ENCODE data around the gene C1QA. TPM values are rescaled to one million over a fixed set of nuclear protein-coding genes. Genes with fewer than 3 reads are reported as not detected.

Gene C1QA
- total RNA-seq, 1 experiment from 2014 or later, result not detected

DNA sequence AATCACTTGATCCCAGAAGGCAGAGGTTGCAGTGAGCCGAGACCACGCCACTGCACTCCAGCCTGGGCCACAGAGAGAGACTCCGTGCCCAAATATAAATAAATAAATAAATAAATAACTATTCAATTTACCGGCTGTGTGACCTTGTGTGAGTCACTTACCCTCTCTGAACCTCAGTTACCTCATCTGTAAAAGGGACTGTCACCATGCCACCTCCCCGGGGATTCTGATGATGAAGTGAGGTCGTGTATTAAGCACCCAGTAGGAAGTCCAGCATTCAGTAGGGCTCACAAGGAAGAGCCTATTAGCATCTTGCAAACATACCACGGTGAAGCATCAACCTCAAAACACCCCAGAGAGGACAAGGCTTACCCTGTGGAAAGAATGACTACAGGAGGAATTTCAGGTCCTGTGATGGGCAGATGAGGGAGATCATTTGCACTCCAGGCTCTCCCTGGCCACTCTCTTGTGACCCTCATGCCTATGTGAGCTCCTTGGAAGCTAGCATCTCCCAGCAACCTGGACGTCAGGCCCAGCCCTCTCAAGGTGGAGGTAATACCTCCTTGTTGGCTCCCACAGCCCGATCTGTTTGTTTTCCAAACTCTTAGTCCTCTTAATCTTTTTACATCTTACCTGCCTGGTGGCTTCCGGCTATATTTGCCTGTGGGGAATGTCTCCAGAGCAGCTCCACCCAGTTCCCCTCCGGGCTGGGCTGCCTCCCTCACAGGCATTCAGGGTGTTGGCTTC lies 7.6 kb upstream of the C1QA start:
- H3K27me3 ChIP-seq (replicated peaks; ENCODE audit: insufficient read depth, low read depth, low read length, poor library complexity), result peaks cover 87% of the 10 kb centered on the region
- no peak overlapping the region for H3K4me3 ChIP-seq (ENCODE audit: low read depth, low read length, poor library complexity, severe bottlenecking)
- no peaks in the 10 kb centered on the region for H3K36me3 ChIP-seq (ENCODE audit: insufficient read depth, low read length, poor library complexity, severe bottlenecking)
- no peak for DNase-seq (ENCODE audit: low spot score)
- intact Hi-C loops (cut with micrococcal nuclease; ENCODE audit: unreplicated experiment), result no loop called here
- no peak for TF ChIP-seq EZH2 (IDR thresholded peaks at IDR 0.05; ENCODE audit: borderline replicate concordance, low read depth, low read length, poor library complexity, severe bottlenecking)
- no peak for TF ChIP-seq CTCF (conservative IDR thresholded peaks at IDR 0.05; ENCODE audit: low read depth, low read length)
- POLR2A ChIA-PET (ENCODE audit: low non-redundant PET), result no interaction called here
- no peak overlapping the region for H3K27ac ChIP-seq (ENCODE audit: low read depth, low read length, poor library complexity, severe bottlenecking)
- no TSS peak for BruUV-seq (replicated peaks)
- no peaks in the 10 kb centered on the region for H3K4me1 ChIP-seq (ENCODE audit: insufficient read depth, low read length, poor library complexity, severe bottlenecking)
- no peaks in the 10 kb centered on the region for H3K9me3 ChIP-seq (ENCODE audit: low read depth, low read length, poor library complexity, severe bottlenecking)
- CTCF ChIA-PET, result no interaction called here

- BruUV-seq (replicated peaks), result no TSS peak
- no peak for TF ChIP-seq EZH2 (IDR thresholded peaks at IDR 0.05; ENCODE audit: borderline replicate concordance, low read depth, low read length, poor library complexity, severe bottlenecking)
- TF ChIP-seq CTCF (conservative IDR thresholded peaks at IDR 0.05; ENCODE audit: low read depth, low read length), result no peak
- peaks cover 87% of the 10 kb centered on the region for H3K27me3 ChIP-seq (replicated peaks; ENCODE audit: insufficient read depth, low read depth, low read length, poor library complexity)
- H3K27ac ChIP-seq (ENCODE audit: low read depth, low read length, poor library complexity, severe bottlenecking), result no peak overlapping the region
- no peaks in the 10 kb centered on the region for H3K4me1 ChIP-seq (ENCODE audit: insufficient read depth, low read length, poor library complexity, severe bottlenecking)
- no peaks in the 10 kb centered on the region for H3K9me3 ChIP-seq (ENCODE audit: low read depth, low read length, poor library complexity, severe bottlenecking)
- H3K36me3 ChIP-seq (ENCODE audit: insufficient read depth, low read length, poor library complexity, severe bottlenecking), result no peaks in the 10 kb centered on the region
- intact Hi-C loops (cut with micrococcal nuclease; ENCODE audit: unreplicated experiment), result no loop called here
- ChIA-PET CTCF (no interaction called here), POLR2A (ENCODE audit: low non-redundant PET) (no interaction called here)
- DNase-seq (ENCODE audit: low spot score), result no peak
- H3K4me3 ChIP-seq (ENCODE audit: low read depth, low read length, poor library complexity, severe bottlenecking), result no peak overlapping the region
Observed at GRCh38 chr1:22629886-22630285, 6.5 kb upstream of the C1QA start.

GRCh38 chr1:22633697-22634463 lies 2.5 kb upstream of the C1QA start:
- DNase-seq (ENCODE audit: low spot score), result no peak
- CTCF ChIA-PET, result no interaction called here
- TF ChIP-seq EZH2 (IDR thresholded peaks at IDR 0.05; ENCODE audit: borderline replicate concordance, low read depth, low read length, poor library complexity, severe bottlenecking) (no peak), CTCF (conservative IDR thresholded peaks at IDR 0.05; ENCODE audit: low read depth, low read length) (no peak)
- no TSS peak for BruUV-seq (replicated peaks)
- Histone ChIP-seq H3K36me3 (ENCODE audit: insufficient read depth, low read length, poor library complexity, severe bottlenecking) (no peaks in the 10 kb centered on the region), H3K4me3 (ENCODE audit: low read depth, low read length, poor library complexity, severe bottlenecking) (no peak overlapping the region), H3K9me3 (ENCODE audit: low read depth, low read length, poor library complexity, severe bottlenecking) (no peaks in the 10 kb centered on the region), H3K4me1 (ENCODE audit: insufficient read depth, low read length, poor library complexity, severe bottlenecking) (no peaks in the 10 kb centered on the region), H3K27me3 (replicated peaks; ENCODE audit: insufficient read depth, low read depth, low read length, poor library complexity) (peaks cover 72% of the 10 kb centered on the region), H3K27ac (ENCODE audit: low read depth, low read length, poor library complexity, severe bottlenecking) (no peak overlapping the region)
- POLR2A ChIA-PET (ENCODE audit: low non-redundant PET), result no interaction called here
- intact Hi-C loops (cut with micrococcal nuclease; ENCODE audit: unreplicated experiment), result no loop called here

All from A673 (cell line).